Activated CD4-positive, alpha-beta T cell treated with anti-CD3 and anti-CD28 coated beads for 4 hours (primary cell): ENCODE measurements around the gene RBM4.

Experiments used
- DNase-seq, 2 donors: peaks; one replicate each; pipeline ENCODE4 v3.0.0-alpha.2; 2020

RBM4 gene

DNA sequence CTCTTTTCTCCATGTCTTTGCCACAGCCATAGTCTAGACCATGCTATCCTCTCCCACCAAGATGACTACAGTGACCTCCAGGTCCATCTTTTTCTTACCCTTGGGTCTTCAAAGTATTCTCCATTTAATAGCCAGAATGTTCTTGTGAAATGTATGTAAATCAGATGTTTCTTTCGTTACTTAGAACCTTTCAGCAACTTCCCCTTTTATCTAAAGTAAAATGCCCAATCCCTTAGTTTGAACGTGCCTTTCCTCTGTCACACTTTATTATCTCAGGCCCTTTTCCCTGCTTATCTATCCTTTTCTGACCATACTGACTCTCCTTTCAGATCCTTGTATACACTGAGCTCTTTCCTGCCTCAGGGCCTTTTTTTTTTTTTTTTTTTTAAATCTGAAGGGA, 21.3 kb downstream of the RBM4 start:
- DNase-seq: no peak

DNA sequence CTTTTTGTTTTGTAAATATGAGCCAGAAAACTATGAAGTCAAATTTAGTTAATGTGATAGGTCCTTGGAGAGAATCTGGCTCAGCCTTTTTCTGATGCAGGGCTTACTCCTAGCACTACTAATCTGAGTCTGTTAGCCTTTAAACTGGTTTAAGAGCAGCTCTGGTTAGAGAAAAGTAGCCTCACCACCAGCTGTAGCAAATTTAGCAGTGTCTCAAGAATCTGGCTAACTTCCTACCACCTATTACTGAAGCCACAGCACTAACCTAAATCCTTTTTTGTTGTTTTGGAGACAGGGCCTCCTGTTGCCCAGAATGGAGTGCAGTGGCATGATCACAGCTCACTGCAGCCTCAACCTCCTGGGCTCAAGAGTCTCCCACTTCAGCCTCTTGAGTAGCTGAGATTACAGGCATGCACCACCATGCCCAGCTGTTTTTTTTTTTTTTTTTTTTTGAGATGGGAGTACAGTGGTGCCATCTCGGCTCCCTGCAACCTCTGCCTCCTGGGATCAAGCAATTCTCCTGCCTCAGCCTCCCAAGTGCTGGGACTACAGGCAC, 25.3 kb downstream of the RBM4 start:
- no peak for DNase-seq

DNA sequence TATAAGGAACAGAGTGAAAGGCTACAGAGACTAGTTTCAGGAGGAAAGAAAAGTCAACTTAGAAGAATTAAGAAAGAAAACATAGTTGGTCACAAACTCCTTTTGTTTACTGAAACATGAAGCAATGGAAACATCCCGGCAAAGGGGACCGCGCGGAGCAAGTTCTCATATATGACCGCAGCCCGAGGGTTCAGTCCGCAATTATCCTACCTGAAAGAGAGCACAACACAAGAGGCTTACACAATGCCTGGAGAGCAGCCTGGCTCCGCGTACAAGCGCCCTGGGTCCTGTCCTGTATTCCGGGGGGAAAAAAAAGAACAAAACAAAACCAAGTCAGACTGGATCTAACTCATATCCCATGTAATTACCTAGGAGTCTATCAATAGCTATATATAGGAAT, 26.9 kb downstream of the RBM4 start:
- DNase-seq: no peak

DNA sequence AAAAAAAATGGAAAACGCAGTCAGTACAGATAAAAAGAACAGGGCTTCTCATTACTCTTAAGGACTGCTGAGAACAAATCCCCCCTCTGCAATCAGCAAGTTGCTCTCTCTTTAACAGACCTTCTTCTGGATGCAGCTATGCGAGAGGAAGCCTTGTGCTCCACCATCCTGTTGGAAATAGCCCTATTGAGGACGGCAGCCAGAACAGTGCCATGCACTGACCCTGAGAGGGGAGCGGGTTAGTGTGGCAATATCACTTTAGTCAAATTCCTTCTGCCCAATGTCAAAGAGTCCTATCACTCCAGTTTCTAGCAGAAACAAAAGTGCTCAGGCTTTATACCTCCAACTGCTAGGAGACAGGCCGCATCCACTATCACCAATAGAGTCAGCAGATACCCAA, 32.3 kb downstream of the RBM4 start:
- no peak for DNase-seq

DNA sequence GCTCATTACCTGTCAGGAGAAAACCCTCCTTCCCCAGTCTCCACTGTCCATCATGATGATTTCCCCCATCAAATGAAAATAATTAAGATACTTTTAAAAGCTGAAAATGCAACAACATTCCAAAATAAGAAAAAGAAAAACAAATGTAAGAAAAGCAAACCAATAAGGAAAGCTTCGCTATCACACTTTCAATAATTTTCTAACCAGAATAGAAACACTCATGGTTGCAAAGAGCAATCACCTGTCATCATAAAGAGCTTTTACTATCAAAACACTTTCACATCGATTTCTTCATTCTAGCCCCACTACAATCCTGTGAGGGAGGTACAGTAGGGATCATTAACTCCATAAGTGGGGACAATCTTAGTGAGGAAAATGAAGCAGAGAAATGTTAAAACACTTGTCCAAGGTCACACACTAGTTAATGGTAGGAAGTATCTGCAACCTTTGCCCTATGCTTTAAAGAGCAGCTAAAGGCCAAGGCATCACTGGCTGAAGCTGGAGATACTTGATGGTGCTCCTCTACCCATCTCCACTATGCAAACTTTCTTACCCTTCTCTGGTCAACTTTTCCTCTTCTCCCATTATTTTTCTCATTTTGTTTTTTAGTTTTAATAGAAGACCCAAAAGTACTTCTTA, 36.6 kb downstream of the RBM4 start:
- DNase-seq: no peak

DNA sequence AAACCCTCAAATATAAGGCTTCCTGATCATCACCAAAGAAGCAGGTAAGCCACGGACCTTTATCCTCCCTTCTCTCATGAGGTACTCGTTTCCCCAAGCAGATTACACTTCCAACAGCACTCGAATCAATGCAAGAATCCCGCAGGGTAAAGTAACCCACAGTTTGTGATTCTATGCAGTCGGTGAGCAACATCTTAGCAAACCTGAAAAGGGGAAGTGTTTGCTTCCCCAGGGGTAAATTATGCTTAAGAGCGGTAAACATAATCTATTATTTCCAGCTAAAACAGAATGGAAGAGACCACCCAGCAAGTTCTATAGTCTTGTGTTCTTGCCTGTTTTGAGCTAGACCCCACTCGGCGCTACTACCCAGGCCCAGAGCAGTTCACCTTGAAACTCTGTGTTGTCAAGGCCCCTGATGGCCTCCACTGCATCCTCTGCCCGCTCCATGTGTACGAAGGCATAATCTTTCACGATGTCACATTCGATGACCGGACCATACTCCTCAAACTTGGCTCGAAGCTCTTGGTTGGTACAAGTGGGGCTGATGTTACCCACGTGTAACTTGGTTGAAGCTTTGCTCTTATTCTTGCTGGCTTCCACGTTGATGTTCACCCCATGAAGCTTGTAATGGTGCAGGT, 37.9 kb downstream of the RBM4 start:
- DNase-seq: no peak

DNA sequence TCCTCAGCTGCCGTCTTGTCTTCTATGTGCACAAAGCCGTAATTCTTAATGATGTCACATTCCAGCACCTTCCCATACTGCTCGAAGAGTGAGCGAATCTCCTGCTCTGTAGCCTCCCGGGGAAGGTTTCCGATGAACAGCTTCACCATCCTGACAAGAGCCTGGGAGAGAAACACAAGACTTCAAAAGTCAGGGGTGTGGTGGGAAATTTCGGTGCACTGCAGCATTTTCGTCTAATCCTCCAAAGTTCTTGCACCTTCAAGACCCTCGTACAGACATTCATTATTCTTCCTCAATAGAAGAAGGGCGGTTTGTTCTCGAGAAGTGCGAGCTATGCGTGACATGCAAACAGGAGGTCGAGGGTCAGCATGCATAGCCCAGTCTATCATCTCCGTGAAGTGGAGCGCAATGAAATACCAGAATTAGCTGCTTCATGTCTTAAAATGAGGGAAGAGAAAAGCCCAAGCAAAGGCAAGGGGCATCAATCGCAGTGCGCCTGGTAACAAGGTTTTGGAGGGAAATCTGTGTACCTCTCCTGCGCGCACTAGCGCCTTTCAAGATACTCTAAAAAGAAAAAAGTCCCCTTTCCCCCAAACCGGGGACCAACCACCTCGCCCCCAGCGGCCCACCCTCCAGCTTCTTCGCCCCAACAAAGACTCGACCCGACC, 38.6 kb downstream of the RBM4 start:
- DNase-seq: no peak

DNA sequence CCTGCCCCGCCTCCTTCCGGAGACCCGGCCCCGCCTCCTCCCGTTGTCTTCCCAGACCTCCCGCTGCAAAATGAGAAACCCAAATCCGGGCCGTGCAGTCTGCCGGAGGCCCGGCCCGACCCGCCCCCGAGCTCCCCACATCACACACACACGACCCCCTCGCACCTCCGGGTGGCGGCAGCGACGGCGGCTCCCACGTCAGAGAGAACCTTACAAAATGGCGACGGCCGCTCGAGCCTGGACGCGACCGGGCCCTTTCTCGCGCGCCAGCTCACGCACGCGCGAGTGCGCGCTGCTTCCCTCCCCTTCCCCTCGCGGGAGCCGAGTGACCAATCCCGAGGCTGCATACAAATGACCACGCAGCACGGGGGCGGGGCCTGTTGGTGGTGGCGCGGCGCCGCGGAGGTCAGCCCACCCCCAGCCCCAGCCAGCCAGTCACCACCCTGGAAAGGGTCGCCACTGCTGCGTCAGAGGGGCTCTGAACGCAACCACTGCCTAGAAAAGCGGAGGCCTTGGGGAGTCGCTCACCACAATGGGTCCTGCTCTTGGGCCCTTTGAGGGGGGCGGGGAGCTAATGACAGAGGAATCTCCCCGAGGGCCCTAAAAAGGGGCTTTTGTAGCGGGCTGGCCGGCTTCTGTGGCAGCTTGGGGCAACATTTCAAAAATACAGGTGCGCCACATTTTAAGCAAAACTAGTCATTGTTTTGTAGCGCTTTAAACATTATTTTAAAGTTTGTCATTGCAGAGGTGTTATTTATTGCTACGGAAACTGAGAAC, 39.3 kb downstream of the RBM4 start, which contains the start of gene RBM4B:
TSS of gene RBM4B (minus strand) at position 289 of the 777 bp plus-strand sequence. CDS start 808 bp downstream, outside the sequence.
- DNase-seq: peak; percentile 91 to 93

DNA sequence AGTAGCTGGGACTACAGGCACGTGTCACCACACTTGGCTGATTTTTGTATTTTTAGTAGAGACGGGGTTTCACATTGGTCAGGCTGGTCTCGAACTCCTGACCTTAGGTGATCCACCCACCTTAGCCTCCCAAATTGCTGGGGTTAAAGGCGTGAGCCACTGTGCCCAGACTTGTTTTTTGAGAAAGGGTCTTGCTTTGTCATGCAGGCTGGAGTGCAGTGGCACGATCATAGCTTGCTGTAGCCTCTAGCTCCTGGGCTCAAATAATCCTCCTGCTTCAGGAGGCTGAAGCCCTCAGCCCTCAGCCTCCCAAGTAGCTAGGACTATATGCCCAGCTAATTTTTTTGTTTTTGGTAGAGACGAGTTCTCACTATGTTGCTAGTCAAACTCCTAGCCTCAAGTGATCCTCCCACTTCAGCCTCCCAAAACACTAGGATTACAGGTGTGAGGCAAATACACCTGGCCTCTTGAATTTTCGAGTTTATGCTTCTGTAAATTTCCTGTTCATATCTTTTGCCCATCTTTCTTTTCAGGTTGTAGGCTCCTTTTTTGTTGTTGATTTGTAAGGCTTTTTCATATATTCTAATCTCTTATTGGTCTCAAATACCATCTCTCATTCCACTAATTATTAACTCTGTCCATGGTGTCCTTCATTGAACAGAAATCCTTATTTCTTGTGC, 42.6 kb downstream of the RBM4 start:
- no peak for DNase-seq

DNA sequence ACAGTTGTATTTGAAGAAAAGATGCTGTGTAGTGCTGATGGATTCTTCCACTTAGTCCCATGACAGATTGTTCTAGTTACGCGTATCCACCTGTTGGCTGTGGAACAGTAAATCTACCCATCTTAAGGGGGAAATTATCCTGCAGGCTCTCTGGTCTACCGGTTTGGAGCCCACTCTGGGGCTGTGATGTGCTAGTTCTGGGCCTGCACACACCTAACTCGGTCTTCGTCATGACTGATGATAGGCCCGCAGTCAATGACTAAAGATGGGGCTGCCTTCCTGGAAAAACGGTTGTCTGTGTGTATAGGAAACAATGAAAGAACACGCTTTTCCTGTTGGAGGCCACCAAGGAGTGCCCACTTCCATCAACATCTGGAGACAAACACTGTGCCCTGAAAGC, 45.4 kb downstream of the RBM4 start:
- DNase-seq: no peak

DNA sequence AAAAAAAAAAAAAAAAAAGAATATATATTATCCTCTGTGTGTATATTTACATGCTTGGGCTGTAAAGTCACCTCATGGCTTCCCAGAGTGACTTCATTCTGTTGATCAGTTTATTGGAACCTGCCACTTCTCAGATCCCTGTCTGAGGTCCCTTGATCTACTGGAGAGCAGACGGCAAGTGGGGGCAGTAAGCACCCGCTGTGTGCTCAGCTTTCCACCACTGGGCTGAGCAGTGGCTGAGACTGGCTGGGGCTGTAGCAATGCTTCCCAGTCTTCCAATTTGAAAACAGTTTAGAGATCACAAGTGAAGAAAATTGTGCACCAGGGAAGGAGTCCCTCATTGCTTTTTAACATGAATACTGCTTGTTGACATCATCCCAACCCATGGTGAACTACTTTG, 46.1 kb downstream of the RBM4 start:
- DNase-seq: no peak

DNA sequence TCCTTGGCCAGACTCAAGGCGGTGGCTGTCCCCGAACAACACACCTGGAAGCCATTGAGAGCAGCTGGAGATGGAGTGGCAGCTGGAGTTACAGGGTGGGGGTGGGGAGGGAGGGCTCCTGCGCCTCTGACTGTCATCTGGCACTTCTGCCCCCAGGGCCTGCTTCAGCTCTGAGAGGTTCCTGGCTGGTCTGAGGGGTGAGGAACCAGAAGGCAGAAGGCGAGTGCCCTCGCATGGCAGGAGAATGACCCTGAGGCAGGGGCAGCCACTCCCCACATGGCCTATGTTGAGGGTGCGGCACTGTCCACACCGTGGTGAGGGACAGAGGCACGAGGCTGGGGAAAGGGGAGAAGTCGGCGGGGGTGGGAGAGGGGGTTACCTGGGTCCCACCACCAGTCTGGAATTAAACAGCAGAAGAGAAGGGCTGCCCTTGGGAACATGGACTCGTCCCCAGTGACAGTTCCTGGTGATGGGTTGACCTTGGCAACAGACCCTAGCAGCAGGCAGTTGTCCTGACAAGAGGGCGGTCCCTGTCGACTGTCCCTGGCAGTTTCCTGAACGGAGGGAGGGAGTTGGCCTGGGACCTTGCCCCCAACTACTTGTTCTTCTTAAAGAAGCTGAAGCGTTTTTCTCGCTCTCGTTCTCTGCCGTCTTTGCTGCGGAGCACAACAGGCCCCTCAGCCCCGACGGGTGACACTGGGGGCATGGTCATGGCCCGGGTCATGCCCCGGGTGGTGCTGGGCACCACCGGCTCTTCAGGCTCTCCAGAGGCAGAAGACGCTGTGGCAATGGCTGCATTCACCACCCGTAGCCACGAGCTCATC, 47.0 kb downstream of the RBM4 start:
- DNase-seq: no peak

DNA sequence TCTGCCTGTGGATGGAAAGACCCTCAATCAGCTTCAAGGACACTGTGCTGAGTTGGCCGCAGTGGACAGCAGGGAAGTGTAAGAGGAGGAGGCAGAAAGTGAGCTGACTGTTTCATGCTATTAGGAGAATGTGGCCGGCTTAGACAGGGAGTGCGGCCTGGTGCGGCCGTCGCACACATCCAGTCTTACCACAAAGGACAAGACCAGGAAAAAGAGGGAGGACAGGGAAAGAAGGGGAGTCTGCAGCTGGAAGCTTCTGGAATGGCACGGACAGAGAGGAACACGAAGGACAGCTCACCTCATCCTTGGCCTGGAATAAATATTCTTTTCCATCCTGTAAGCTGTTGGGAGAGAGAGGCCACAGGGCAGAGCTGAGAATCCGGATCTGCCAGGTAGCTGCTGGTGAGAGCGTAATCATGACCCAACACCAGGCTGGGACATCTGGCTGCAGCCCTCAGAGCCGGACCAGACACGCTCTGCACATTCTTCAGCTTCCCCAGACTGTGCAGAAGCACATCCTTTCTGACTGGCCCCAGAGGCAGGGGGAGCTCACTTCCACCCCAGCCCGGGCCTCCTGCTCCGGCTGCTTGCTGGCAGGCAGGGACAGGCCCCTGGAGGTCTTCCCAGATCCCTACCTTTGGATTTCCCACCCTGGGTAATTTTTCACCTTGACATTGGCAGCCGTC, 47.7 kb downstream of the RBM4 start:
- no peak for DNase-seq

DNA sequence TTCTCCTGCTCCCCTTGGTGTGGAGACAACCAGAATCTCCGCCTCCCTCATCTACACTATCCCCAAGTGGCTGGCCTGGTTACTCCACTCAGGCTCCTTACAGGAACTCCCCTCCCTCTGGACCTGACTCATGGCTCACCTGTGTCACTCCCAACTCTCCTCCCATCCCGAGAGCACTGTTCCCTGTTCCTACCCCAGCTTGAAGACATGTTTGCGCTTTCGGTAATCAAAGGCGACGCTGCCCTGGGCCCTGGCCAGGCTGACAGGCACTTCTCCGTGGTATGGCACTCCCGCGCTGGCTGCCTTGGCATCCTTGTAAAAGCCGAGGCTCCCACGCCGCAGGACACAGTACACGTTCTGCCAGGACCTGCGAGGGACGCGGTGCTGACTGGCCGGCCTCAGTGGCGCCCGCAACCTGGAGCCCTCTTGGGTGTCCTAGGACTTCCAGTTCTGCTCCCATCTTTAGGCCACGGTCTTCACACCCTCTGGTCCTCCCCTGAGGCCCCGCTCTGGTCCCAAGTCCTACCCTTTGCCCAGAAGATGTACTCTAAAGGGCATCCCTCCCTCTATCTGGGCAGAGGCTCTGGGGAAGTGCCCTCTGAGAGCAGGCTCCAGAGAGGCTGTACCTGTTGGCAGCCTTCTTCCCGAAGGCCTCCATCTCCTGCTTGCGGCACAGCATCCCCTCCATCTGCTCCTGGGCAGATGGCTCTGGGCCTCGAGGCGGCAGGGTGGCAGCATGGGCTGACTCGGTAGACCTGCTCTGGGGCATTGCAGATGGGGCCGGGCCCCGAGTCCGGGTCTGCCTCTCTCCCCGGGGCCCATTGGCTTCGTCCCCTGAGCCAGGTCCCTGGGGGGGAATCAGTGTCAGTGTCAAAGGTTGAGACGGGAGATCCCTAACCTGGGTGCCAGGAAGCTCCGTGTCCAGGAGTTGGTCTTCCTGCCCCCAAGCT, 48.6 kb downstream of the RBM4 start:
- DNase-seq: no peak

DNA sequence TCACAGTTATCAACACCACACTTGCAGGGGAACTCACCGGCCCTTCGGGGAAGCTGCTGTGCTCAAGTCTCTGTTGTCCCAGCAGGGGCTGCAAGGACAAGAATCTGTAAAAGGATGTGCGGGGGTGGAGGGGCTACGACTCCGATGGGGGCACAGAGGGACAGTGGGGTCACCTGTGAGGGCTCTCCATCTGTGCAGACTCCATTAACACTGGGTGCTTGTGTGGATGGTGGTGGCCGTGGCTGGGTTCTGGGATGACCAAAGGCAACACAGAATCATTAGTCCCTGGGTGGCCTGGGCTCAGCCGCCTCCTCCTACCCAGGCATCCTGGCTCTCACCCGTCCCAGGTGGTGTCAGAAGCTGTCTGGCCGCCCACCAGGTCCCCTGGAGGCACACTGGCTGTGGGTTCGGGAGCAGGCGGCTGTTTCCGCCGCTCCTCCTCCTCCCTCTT, 49.4 kb downstream of the RBM4 start:
- no peak for DNase-seq

DNA sequence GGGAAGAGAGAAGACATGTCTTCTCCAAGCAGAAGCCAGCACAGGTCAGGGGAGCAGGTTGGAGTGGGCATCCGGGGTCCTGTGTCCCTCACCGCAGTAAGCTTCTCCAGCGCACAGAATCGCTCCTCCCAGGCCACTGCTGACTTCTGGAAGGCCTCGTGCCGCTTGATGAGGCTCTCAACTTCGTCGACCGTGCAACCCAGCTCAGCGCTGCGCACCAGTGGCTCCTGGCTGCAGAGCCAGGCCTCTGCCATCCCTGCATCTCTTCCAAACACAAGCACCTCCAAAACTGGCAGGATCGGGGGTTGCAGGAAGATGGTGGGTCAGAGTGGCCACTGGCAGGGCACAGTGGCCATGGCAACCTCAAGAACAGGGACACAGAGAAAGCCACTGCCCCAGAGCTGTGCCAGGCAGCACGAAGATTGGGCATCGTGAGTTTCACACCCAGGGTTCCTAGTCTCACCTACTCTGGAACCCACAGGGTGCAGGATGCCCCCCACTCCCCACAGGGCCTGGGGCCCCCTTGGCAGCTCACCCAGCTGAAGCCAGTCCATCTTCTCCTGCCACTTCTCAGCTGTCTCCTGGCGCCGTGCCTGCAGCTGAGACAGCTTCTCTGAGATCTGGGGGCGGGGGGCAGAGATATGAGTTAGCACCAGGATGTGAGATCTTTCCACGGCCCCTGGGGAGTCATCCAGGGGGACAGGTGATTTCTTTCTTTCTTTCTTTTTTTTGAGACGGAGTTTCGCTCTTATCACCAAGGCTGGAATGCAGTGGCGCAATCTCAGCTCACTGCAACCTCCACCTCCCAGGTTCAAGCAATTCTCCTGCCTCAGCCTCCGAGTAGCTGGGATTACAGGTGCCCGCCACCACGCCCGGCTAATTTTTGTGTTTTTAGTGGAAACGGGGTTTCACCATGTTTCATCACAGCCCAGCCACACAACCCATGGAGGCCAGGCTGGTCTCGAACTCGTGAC, 50.3 kb downstream of the RBM4 start:
- no peak for DNase-seq

DNA sequence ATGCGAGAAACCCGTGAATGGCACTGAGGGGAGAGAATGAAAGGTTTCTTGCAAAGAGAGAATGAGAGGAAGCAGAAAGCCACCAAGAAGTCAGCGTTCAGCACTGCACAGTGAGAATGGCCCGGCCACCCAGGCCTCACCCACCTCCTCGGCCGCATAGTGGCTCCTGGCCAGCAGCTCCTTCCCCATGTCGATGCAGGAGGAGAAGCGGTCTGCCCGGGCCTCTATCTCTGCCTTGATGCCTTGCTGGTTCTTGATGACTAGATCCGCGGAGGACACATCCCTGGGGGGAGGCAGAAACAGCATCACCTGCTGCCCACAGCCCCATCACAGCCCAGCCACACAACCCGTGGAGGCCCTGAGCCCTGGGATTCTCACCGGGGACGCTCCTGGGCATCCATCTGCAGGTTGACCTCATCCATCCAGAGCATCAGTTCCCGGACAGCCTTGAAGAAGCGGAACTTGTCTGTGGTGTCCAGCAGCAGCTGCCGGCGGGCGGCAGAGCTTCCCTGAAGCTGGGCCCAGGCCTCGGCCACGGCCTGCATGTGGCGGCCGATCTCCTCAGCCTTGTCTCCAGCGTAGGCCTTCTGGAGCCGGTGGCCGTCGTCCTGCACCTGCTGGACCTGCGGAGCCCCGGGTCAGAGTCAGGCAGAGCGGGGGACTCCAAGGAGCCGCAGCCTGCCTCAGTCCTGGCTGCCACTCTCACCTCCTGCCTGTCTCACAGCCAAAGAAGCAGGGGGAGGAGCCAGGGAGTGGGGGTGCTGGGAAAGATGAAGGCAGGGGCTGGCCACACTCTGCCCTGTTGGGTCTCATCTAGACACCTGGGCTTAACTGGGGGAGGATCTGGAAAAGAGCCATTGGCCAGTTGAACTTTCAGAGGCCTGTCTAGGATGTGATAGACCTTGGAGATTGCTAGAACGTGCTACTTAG, 51.4 kb downstream of the RBM4 start:
- no peak for DNase-seq
